Testis (tissue), 2 donors: ENCODE results near the gene ARMC12.

Experiments
- CTCF ChIP-seq, 3 experiments: fragments of 450-650 bp in 2 of 3; fragments of 200-600 bp in 1 of 3; sonication (generic) in 1 of 3; IDR thresholded peaks; one replicate each; pipeline ENCODE4 v1.5.1; 2016 to 2019; ENCODE audit warnings: antibody characterized with exemption in 3 of 3, mild to moderate bottlenecking in 2 of 3, moderate library complexity in 1 of 3
- POLR2A ChIP-seq: fragments of 450-650 bp; IDR thresholded peaks from one replicate; pipeline ENCODE4 v1.6.1; 2017; ENCODE audit warnings: antibody characterized with exemption, mild to moderate bottlenecking, moderate library complexity

GRCh38 chr6:35724471-35724870 lies 12.4 kb upstream of the ARMC12 start:
- TF ChIP-seq CTCF (IDR thresholded peaks at IDR 0.05) (no peak), POLR2A (no peak)
